ENCODE data around the gene EYS.

The EYS gene

GRCh38 chr6:64630901-64631300 lies 1076.1 kb downstream of the EYS start:
- DNase-seq = no peak
- POLR2A ChIA-PET = no interaction called here
- Histone ChIP-seq H3K4me3 (ENCODE audit: control insufficient read depth in 1 of 7, extremely low read depth in 1 of 7, insufficient read depth in 4 of 7, low read depth in 2 of 7, low read length in 6 of 7) (no peak overlapping the region), H3K4me1 (ENCODE audit: control extremely low read depth in 1 of 4, control insufficient read depth in 4 of 4, insufficient read depth in 4 of 4, low read length in 3 of 4) (no peaks in the 10 kb centered on the region), H3K36me3 (ENCODE audit: control insufficient read depth in 4 of 4, insufficient read depth in 4 of 4, low read length in 3 of 4) (no peaks in the 10 kb centered on the region), H3K9me3 (ENCODE audit: control extremely low read depth in 1 of 5, control insufficient read depth in 4 of 5, insufficient read depth in 2 of 5, low read depth in 1 of 5, low read length in 4 of 5) (no peaks in the 10 kb centered on the region), H3K27ac (ENCODE audit: insufficient read depth in 1 of 2, low read depth in 1 of 2, low read length in 2 of 2, poor library complexity in 1 of 2, severe bottlenecking in 2 of 2) (no peak overlapping the region), H3K27me3 (replicated peaks in 2 of 5; ENCODE audit: control insufficient read depth in 4 of 5, insufficient read depth in 5 of 5, low read length in 4 of 5) (no peaks in the 10 kb centered on the region)
- CTCF ChIA-PET = no interaction called here
- WGBS (ENCODE audit: insufficient coverage) = no CpG with 5 or more reads among the region's 2 CpGs

- no peaks in the 10 kb centered on the region for H3K36me3 ChIP-seq (ENCODE audit: control insufficient read depth in 4 of 4, insufficient read depth in 4 of 4, low read length in 3 of 4)
- ChIA-PET POLR2A (no interaction called here), CTCF (no interaction called here)
- no CpG with 5 or more reads among the region's 1 CpG for WGBS (ENCODE audit: insufficient coverage)
- no peaks in the 10 kb centered on the region for H3K27me3 ChIP-seq (replicated peaks in 2 of 5; ENCODE audit: control insufficient read depth in 4 of 5, insufficient read depth in 5 of 5, low read length in 4 of 5)
- H3K9me3 ChIP-seq (ENCODE audit: control extremely low read depth in 1 of 5, control insufficient read depth in 4 of 5, insufficient read depth in 2 of 5, low read depth in 1 of 5, low read length in 4 of 5) = no peaks in the 10 kb centered on the region
- no peak overlapping the region for H3K27ac ChIP-seq (ENCODE audit: insufficient read depth in 1 of 2, low read depth in 1 of 2, low read length in 2 of 2, poor library complexity in 1 of 2, severe bottlenecking in 2 of 2)
- H3K4me1 ChIP-seq (ENCODE audit: control extremely low read depth in 1 of 4, control insufficient read depth in 4 of 4, insufficient read depth in 4 of 4, low read length in 3 of 4) = no peaks in the 10 kb centered on the region
- no peak overlapping the region for H3K4me3 ChIP-seq (ENCODE audit: control insufficient read depth in 1 of 7, extremely low read depth in 1 of 7, insufficient read depth in 4 of 7, low read depth in 2 of 7, low read length in 6 of 7)
- no peak for DNase-seq
Observed at GRCh38 chr6:64622944-64623343, 1084.1 kb downstream of the EYS start.

GRCh38 chr6:64602993-64603392 lies 1104.0 kb downstream of the EYS start:
- 100% methylated on average over 1 of the region's 1 CpG for WGBS (ENCODE audit: insufficient coverage)
- POLR2A ChIA-PET = no interaction called here

GRCh38 chr6:64591676-64592036 lies 1115.4 kb downstream of the EYS start:
- WGBS (ENCODE audit: insufficient coverage) = 99% methylated on average over 6 of the region's 6 CpGs
- ChIA-PET POLR2A (no interaction called here), CTCF (no interaction called here)
- no peak overlapping the region for H3K27ac ChIP-seq (ENCODE audit: insufficient read depth in 1 of 2, low read depth in 1 of 2, low read length in 2 of 2, poor library complexity in 1 of 2, severe bottlenecking in 2 of 2)
- H3K27me3 ChIP-seq (replicated peaks in 2 of 5; ENCODE audit: control insufficient read depth in 4 of 5, insufficient read depth in 5 of 5, low read length in 4 of 5) = no peaks in the 10 kb centered on the region
- H3K36me3 ChIP-seq (ENCODE audit: control insufficient read depth in 4 of 4, insufficient read depth in 4 of 4, low read length in 3 of 4) = no peaks in the 10 kb centered on the region
- H3K4me3 ChIP-seq (ENCODE audit: control insufficient read depth in 1 of 7, extremely low read depth in 1 of 7, insufficient read depth in 4 of 7, low read depth in 2 of 7, low read length in 6 of 7) = no peak overlapping the region
- DNase-seq = no peak
- H3K4me1 ChIP-seq (ENCODE audit: control extremely low read depth in 1 of 4, control insufficient read depth in 4 of 4, insufficient read depth in 4 of 4, low read length in 3 of 4) = no peaks in the 10 kb centered on the region
- no peaks in the 10 kb centered on the region for H3K9me3 ChIP-seq (ENCODE audit: control extremely low read depth in 1 of 5, control insufficient read depth in 4 of 5, insufficient read depth in 2 of 5, low read depth in 1 of 5, low read length in 4 of 5)

More at GRCh38 chr6:64602993-64603392, 1104.0 kb downstream of the EYS start:
- CTCF ChIA-PET = no interaction called here
- Histone ChIP-seq H3K27ac (ENCODE audit: insufficient read depth in 1 of 2, low read depth in 1 of 2, low read length in 2 of 2, poor library complexity in 1 of 2, severe bottlenecking in 2 of 2) (no peak overlapping the region), H3K27me3 (replicated peaks in 2 of 5; ENCODE audit: control insufficient read depth in 4 of 5, insufficient read depth in 5 of 5, low read length in 4 of 5) (no peaks in the 10 kb centered on the region), H3K36me3 (ENCODE audit: control insufficient read depth in 4 of 4, insufficient read depth in 4 of 4, low read length in 3 of 4) (no peaks in the 10 kb centered on the region), H3K4me3 (ENCODE audit: control insufficient read depth in 1 of 7, extremely low read depth in 1 of 7, insufficient read depth in 4 of 7, low read depth in 2 of 7, low read length in 6 of 7) (no peak overlapping the region), H3K9me3 (ENCODE audit: control extremely low read depth in 1 of 5, control insufficient read depth in 4 of 5, insufficient read depth in 2 of 5, low read depth in 1 of 5, low read length in 4 of 5) (no peaks in the 10 kb centered on the region), H3K4me1 (ENCODE audit: control extremely low read depth in 1 of 4, control insufficient read depth in 4 of 4, insufficient read depth in 4 of 4, low read length in 3 of 4) (no peaks in the 10 kb centered on the region)
- no peak for DNase-seq

GRCh38 chr6:64590965-64591675 lies 1115.9 kb downstream of the EYS start:
- Histone ChIP-seq H3K27ac (ENCODE audit: insufficient read depth in 1 of 2, low read depth in 1 of 2, low read length in 2 of 2, poor library complexity in 1 of 2, severe bottlenecking in 2 of 2) (no peak overlapping the region), H3K4me1 (ENCODE audit: control extremely low read depth in 1 of 4, control insufficient read depth in 4 of 4, insufficient read depth in 4 of 4, low read length in 3 of 4) (no peaks in the 10 kb centered on the region), H3K27me3 (replicated peaks in 2 of 5; ENCODE audit: control insufficient read depth in 4 of 5, insufficient read depth in 5 of 5, low read length in 4 of 5) (no peaks in the 10 kb centered on the region), H3K36me3 (ENCODE audit: control insufficient read depth in 4 of 4, insufficient read depth in 4 of 4, low read length in 3 of 4) (no peaks in the 10 kb centered on the region), H3K4me3 (ENCODE audit: control insufficient read depth in 1 of 7, extremely low read depth in 1 of 7, insufficient read depth in 4 of 7, low read depth in 2 of 7, low read length in 6 of 7) (no peak overlapping the region), H3K9me3 (ENCODE audit: control extremely low read depth in 1 of 5, control insufficient read depth in 4 of 5, insufficient read depth in 2 of 5, low read depth in 1 of 5, low read length in 4 of 5) (no peaks in the 10 kb centered on the region)
- no peak for DNase-seq
- ChIA-PET CTCF (no interaction called here), POLR2A (no interaction called here)
- WGBS (ENCODE audit: insufficient coverage) = 91% methylated on average over 6 of the region's 6 CpGs

GRCh38 chr6:64589961-64590360 lies 1117.1 kb downstream of the EYS start:
- ChIA-PET CTCF (no interaction called here), POLR2A (no interaction called here)
- no peak for DNase-seq
- no peaks in the 10 kb centered on the region for H3K36me3 ChIP-seq (ENCODE audit: control insufficient read depth in 4 of 4, insufficient read depth in 4 of 4, low read length in 3 of 4)
- H3K27me3 ChIP-seq (replicated peaks in 2 of 5; ENCODE audit: control insufficient read depth in 4 of 5, insufficient read depth in 5 of 5, low read length in 4 of 5) = no peaks in the 10 kb centered on the region
- 94% methylated on average over 3 of the region's 3 CpGs for WGBS (ENCODE audit: insufficient coverage)
- H3K27ac ChIP-seq (ENCODE audit: insufficient read depth in 1 of 2, low read depth in 1 of 2, low read length in 2 of 2, poor library complexity in 1 of 2, severe bottlenecking in 2 of 2) = no peak overlapping the region
- H3K4me1 ChIP-seq (ENCODE audit: control extremely low read depth in 1 of 4, control insufficient read depth in 4 of 4, insufficient read depth in 4 of 4, low read length in 3 of 4) = no peaks in the 10 kb centered on the region
- no peak overlapping the region for H3K4me3 ChIP-seq (ENCODE audit: control insufficient read depth in 1 of 7, extremely low read depth in 1 of 7, insufficient read depth in 4 of 7, low read depth in 2 of 7, low read length in 6 of 7)
- no peaks in the 10 kb centered on the region for H3K9me3 ChIP-seq (ENCODE audit: control extremely low read depth in 1 of 5, control insufficient read depth in 4 of 5, insufficient read depth in 2 of 5, low read depth in 1 of 5, low read length in 4 of 5)

- Histone ChIP-seq H3K36me3 (ENCODE audit: control insufficient read depth in 4 of 4, insufficient read depth in 4 of 4, low read length in 3 of 4) (no peaks in the 10 kb centered on the region), H3K4me1 (ENCODE audit: control extremely low read depth in 1 of 4, control insufficient read depth in 4 of 4, insufficient read depth in 4 of 4, low read length in 3 of 4) (no peaks in the 10 kb centered on the region), H3K9me3 (ENCODE audit: control extremely low read depth in 1 of 5, control insufficient read depth in 4 of 5, insufficient read depth in 2 of 5, low read depth in 1 of 5, low read length in 4 of 5) (peaks cover 0 to 2% (median 0%) of the 10 kb centered on the region in 5 experiments), H3K27me3 (replicated peaks in 2 of 5; ENCODE audit: control insufficient read depth in 4 of 5, insufficient read depth in 5 of 5, low read length in 4 of 5) (no peaks in the 10 kb centered on the region), H3K27ac (ENCODE audit: insufficient read depth in 1 of 2, low read depth in 1 of 2, low read length in 2 of 2, poor library complexity in 1 of 2, severe bottlenecking in 2 of 2) (no peak overlapping the region), H3K4me3 (ENCODE audit: control insufficient read depth in 1 of 7, extremely low read depth in 1 of 7, insufficient read depth in 4 of 7, low read depth in 2 of 7, low read length in 6 of 7) (no peak overlapping the region)
- no peak for DNase-seq
- ChIA-PET CTCF (no interaction called here), POLR2A (no interaction called here)
- no CpG with 5 or more reads among the region's 1 CpG for WGBS (ENCODE audit: insufficient coverage)
Observed at GRCh38 chr6:64580346-64580745, 1126.7 kb downstream of the EYS start.
